ENCODE results near the gene SLC66A3. TPM values are rescaled to one million over a fixed set of nuclear protein-coding genes. Genes with fewer than 3 reads are reported as not detected.

Gene SLC66A3
- polyA plus RNA-seq, 1 donor (not counting 4 experiments of a cell fraction or from before 2014, with no cell fraction given), result 31.1 TPM

GRCh38 chr2:11123001-11123809 is 32.1 kb upstream of the SLC66A3 start:
- no peaks in the 10 kb centered on the region for H3K79me2 ChIP-seq (ENCODE audit: control insufficient read depth, insufficient read depth, low read length)
- TF ChIP-seq CTCF (optimal IDR thresholded peaks at IDR 0.05 in 1 of 3, IDR thresholded peaks at IDR 0.05 in 1 of 3, conservative IDR thresholded peaks at IDR 0.05 in 1 of 3; ENCODE audit: extremely low read depth in 1 of 3, insufficient read depth in 2 of 3, low read length in 3 of 3) (no peak), EZH2 (IDR thresholded peaks at IDR 0.05; ENCODE audit: low read length) (no peak)
- H3K9me3 ChIP-seq (ENCODE audit: control insufficient read depth, low read depth, low read length), result no peaks in the 10 kb centered on the region
- H3K9me1 ChIP-seq (ENCODE audit: control insufficient read depth, extremely low read depth, insufficient read depth, low read length), result no peaks in the 10 kb centered on the region
- H2AFZ ChIP-seq (ENCODE audit: control insufficient read depth, low read length), result no peak overlapping the region
- FAIRE-seq (no peak), DNase-seq (ENCODE audit: low read depth, low spot score) (no peak)
- H3K4me3 ChIP-seq (ENCODE audit: control insufficient read depth in 2 of 3, extremely low read depth in 1 of 3, insufficient read depth in 2 of 3, low read depth in 1 of 3, low read length in 3 of 3), result no peak overlapping the region
- H3K27ac ChIP-seq (ENCODE audit: control insufficient read depth, insufficient read depth, low read length), result no peak overlapping the region
- H4K20me1 ChIP-seq (ENCODE audit: control insufficient read depth, extremely low read depth, insufficient read depth, low read length), result no peaks in the 10 kb centered on the region
- no peaks in the 10 kb centered on the region for H3K36me3 ChIP-seq (ENCODE audit: control insufficient read depth in 2 of 2, extremely low read depth in 1 of 2, insufficient read depth in 2 of 2, low read length in 2 of 2)
- dilution Hi-C loops (cut with MboI; ENCODE audit: extremely low pct_ligation_motif_present, low sequenced_read_pairs), result no loop called here
- H3K9ac ChIP-seq (ENCODE audit: control insufficient read depth, extremely low read depth, insufficient read depth, low read length), result no peak overlapping the region
- no peak overlapping the region for H3K4me2 ChIP-seq (ENCODE audit: control insufficient read depth, extremely low read depth, insufficient read depth, low read depth, low read length)
- H3K27me3 ChIP-seq (ENCODE audit: control insufficient read depth, extremely low read depth, insufficient read depth, low read length), result peaks cover 2% of the 10 kb centered on the region
- peaks cover 7% of the 10 kb centered on the region for H3K4me1 ChIP-seq (ENCODE audit: control insufficient read depth, extremely low read depth, insufficient read depth, low read length)

GRCh38 chr2:11123856-11124759 is 31.2 kb upstream of the SLC66A3 start:
- Histone ChIP-seq H3K9me3 (ENCODE audit: control insufficient read depth, low read depth, low read length) (no peaks in the 10 kb centered on the region), H4K20me1 (ENCODE audit: control insufficient read depth, extremely low read depth, insufficient read depth, low read length) (no peaks in the 10 kb centered on the region), H3K9me1 (ENCODE audit: control insufficient read depth, extremely low read depth, insufficient read depth, low read length) (no peaks in the 10 kb centered on the region), H3K36me3 (ENCODE audit: control insufficient read depth in 2 of 2, extremely low read depth in 1 of 2, insufficient read depth in 2 of 2, low read length in 2 of 2) (no peaks in the 10 kb centered on the region), H3K4me1 (ENCODE audit: control insufficient read depth, extremely low read depth, insufficient read depth, low read length) (peaks cover 7% of the 10 kb centered on the region), H3K27ac (ENCODE audit: control insufficient read depth, insufficient read depth, low read length) (no peak overlapping the region), H3K9ac (ENCODE audit: control insufficient read depth, extremely low read depth, insufficient read depth, low read length) (no peak overlapping the region), H3K4me2 (ENCODE audit: control insufficient read depth, extremely low read depth, insufficient read depth, low read depth, low read length) (no peak overlapping the region), H3K4me3 (ENCODE audit: control insufficient read depth in 2 of 3, extremely low read depth in 1 of 3, insufficient read depth in 2 of 3, low read depth in 1 of 3, low read length in 3 of 3) (no peak overlapping the region), H3K27me3 (ENCODE audit: control insufficient read depth, extremely low read depth, insufficient read depth, low read length) (peaks cover 6% of the 10 kb centered on the region), H3K79me2 (ENCODE audit: control insufficient read depth, insufficient read depth, low read length) (no peaks in the 10 kb centered on the region), H2AFZ (ENCODE audit: control insufficient read depth, low read length) (no peak overlapping the region)
- dilution Hi-C loops (cut with MboI; ENCODE audit: extremely low pct_ligation_motif_present, low sequenced_read_pairs), result no loop called here
- FAIRE-seq, result no peak
- no peak for DNase-seq (ENCODE audit: low read depth, low spot score)
- TF ChIP-seq EZH2 (IDR thresholded peaks at IDR 0.05; ENCODE audit: low read length) (no peak), CTCF (optimal IDR thresholded peaks at IDR 0.05 in 1 of 3, IDR thresholded peaks at IDR 0.05 in 1 of 3, conservative IDR thresholded peaks at IDR 0.05 in 1 of 3; ENCODE audit: extremely low read depth in 1 of 3, insufficient read depth in 2 of 3, low read length in 3 of 3) (peak; percentile 89 to 99 (median 95))
